GM12878 (cell line): ENCODE measurements around the gene INHBE.

Experiments
- BCL11A ChIP-seq: IDR thresholded peaks from 2 replicates; pipeline ENCODE4 v1.6.1; 2011; ENCODE audit warnings: low read depth, low read length
- CREB1 ChIP-seq: IDR thresholded peaks from 2 replicates; pipeline ENCODE4 v1.6.1; 2012; ENCODE audit warnings: low read depth, mild to moderate bottlenecking, inconsistent platforms
- E2F4 ChIP-seq: IDR thresholded peaks from 2 replicates; pipeline ENCODE4 v1.6.1; 2012; ENCODE audit warnings: low read depth, low read length, improper control_type of control experiment
- POLR2AphosphoS5 ChIP-seq: IDR thresholded peaks from 2 replicates; pipeline ENCODE4 v1.6.1; 2011; ENCODE audit warnings: mild to moderate bottlenecking, low read length, inconsistent platforms
- RAD21 ChIP-seq: IDR thresholded peaks from 2 replicates; pipeline ENCODE4 v1.6.1; 2011; ENCODE audit warnings: mild to moderate bottlenecking, low read depth, low read length, moderate library complexity; ENCODE audit not compliant: insufficient read depth
- RCOR1 ChIP-seq: conservative IDR thresholded peaks from 2 replicates; pipeline ENCODE4 v1.6.1; 2012; ENCODE audit warnings: low read depth, low read length, improper control_type of control experiment
- TAF1 ChIP-seq: IDR thresholded peaks from 2 replicates; pipeline ENCODE4 v1.6.1; 2011; ENCODE audit warnings: mild to moderate bottlenecking, low read depth, low read length, borderline replicate concordance
- TCF3 ChIP-seq: IDR thresholded peaks from 2 replicates; pipeline ENCODE4 v1.6.1; 2012; ENCODE audit warnings: low read depth, mild to moderate bottlenecking, low read length, borderline replicate concordance; ENCODE audit not compliant: insufficient read depth
- YY1 ChIP-seq: IDR thresholded peaks from 2 replicates; pipeline ENCODE4 v1.6.1; 2011; ENCODE audit warnings: low read depth, mild to moderate bottlenecking, low read length
- ZNF207 ChIP-seq: fragments of 450-650 bp; IDR thresholded peaks from 2 replicates; pipeline ENCODE4 v1.6.1; 2014; ENCODE audit warnings: antibody characterized with exemption, mild to moderate bottlenecking, borderline replicate concordance
- TF ChIP-seq, protein P1 (sequence below), 3 experiments: IDR thresholded peaks in 2 of 3; conservative IDR thresholded peaks in 1 of 3; 2 replicates each; pipeline ENCODE4 v1.5.1; 2011; ENCODE audit warnings: low read depth in 3 of 3, low read length in 3 of 3, mild to moderate bottlenecking in 3 of 3, control low read depth in 2 of 3, moderate library complexity in 2 of 3, inconsistent platforms in 1 of 3, mixed read lengths in 1 of 3; ENCODE audit not compliant: control insufficient read depth in 2 of 3, insufficient read depth in 1 of 3; ENCODE audit errors: extremely low read depth in 1 of 3
- TF ChIP-seq, protein P2 (sequence below): fragments of 450-650 bp; IDR thresholded peaks from 2 replicates; pipeline ENCODE4 v1.6.1; 2017; ENCODE audit warnings: mild to moderate bottlenecking

GRCh38 chr12:57465030-57465746, 10.1 kb downstream of the INHBE start:
- no peak for TF ChIP-seq RAD21
- no peak for TF ChIP-seq ZNF207
- TF ChIP-seq YY1: no peak
- no peak for TF ChIP-seq CREB1
- TF ChIP-seq TAF1: no peak
- TF ChIP-seq BCL11A: no peak
- TF ChIP-seq RCOR1: no peak
- TF ChIP-seq, protein P1, sequence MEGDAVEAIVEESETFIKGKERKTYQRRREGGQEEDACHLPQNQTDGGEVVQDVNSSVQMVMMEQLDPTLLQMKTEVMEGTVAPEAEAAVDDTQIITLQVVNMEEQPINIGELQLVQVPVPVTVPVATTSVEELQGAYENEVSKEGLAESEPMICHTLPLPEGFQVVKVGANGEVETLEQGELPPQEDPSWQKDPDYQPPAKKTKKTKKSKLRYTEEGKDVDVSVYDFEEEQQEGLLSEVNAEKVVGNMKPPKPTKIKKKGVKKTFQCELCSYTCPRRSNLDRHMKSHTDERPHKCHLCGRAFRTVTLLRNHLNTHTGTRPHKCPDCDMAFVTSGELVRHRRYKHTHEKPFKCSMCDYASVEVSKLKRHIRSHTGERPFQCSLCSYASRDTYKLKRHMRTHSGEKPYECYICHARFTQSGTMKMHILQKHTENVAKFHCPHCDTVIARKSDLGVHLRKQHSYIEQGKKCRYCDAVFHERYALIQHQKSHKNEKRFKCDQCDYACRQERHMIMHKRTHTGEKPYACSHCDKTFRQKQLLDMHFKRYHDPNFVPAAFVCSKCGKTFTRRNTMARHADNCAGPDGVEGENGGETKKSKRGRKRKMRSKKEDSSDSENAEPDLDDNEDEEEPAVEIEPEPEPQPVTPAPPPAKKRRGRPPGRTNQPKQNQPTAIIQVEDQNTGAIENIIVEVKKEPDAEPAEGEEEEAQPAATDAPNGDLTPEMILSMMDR (IDR thresholded peaks at IDR 0.05 in 2 of 3, conservative IDR thresholded peaks at IDR 0.05 in 1 of 3; ENCODE audit: control insufficient read depth in 2 of 3, extremely low read depth in 1 of 3, insufficient read depth in 1 of 3, low read depth in 3 of 3, low read length in 3 of 3): no peak
- TF ChIP-seq E2F4: no peak
- TF ChIP-seq TCF3: no peak
- no peak for TF ChIP-seq POLR2AphosphoS5
- TF ChIP-seq, protein P2, sequence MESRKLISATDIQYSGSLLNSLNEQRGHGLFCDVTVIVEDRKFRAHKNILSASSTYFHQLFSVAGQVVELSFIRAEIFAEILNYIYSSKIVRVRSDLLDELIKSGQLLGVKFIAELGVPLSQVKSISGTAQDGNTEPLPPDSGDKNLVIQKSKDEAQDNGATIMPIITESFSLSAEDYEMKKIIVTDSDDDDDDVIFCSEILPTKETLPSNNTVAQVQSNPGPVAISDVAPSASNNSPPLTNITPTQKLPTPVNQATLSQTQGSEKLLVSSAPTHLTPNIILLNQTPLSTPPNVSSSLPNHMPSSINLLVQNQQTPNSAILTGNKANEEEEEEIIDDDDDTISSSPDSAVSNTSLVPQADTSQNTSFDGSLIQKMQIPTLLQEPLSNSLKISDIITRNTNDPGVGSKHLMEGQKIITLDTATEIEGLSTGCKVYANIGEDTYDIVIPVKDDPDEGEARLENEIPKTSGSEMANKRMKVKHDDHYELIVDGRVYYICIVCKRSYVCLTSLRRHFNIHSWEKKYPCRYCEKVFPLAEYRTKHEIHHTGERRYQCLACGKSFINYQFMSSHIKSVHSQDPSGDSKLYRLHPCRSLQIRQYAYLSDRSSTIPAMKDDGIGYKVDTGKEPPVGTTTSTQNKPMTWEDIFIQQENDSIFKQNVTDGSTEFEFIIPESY: no peak
